Measurements from ENCODE around the gene LCOR. TPM values are rescaled to one million over a fixed set of nuclear protein-coding genes. Genes with fewer than 3 reads are reported as not detected.

The LCOR gene
- total RNA-seq, 3 donors from 2014 or later (not counting 1 experiment from before 2014, with no cell fraction given): 68.5 to 92.4 (median 87.7) TPM

GRCh38 chr10:97023401-97024167, 191.5 kb downstream of the LCOR start:
- DNase-seq: no peak
- TF ChIP-seq CTCF (IDR thresholded peaks at IDR 0.05): no peak
- H3K4me3 Mint-ChIP-seq: no peak overlapping the region
- H3K27me3 Mint-ChIP-seq (ENCODE audit: low read depth in 2 of 2): peaks cover 0 to 2% of the 10 kb centered on the region in 2 donors
- H3K27ac Mint-ChIP-seq: no peak overlapping the region
- Histone ChIP-seq H3K4me3 (ENCODE audit: low read length) (no peak overlapping the region), H3K27ac (ENCODE audit: low read length) (no peak overlapping the region), H3K4me1 (ENCODE audit: control insufficient read depth, insufficient read depth, low read length) (no peaks in the 10 kb centered on the region), H3K27me3 (ENCODE audit: control insufficient read depth, insufficient read depth, low read length) (no peaks in the 10 kb centered on the region), H3K9me3 (ENCODE audit: control insufficient read depth, insufficient read depth, low read length) (no peaks in the 10 kb centered on the region), H3K36me3 (ENCODE audit: control insufficient read depth, insufficient read depth, low read length) (no peaks in the 10 kb centered on the region)
- intact Hi-C loops (cut with micrococcal nuclease): loop anchor here (2.0 kb wide), 2 partner anchors 383 to 627 kb away; no protein-coding TSS in a partner anchor
- no peaks in the 10 kb centered on the region for H3K4me1 Mint-ChIP-seq
- no peaks in the 10 kb centered on the region for H3K9me3 Mint-ChIP-seq
- H3K36me3 Mint-ChIP-seq: no peaks in the 10 kb centered on the region
- no peak for ATAC-seq
- WGBS (ENCODE audit: insufficient coverage): 83% methylated on average over 14 of the region's 14 CpGs

- peaks cover 0 to 2% of the 10 kb centered on the region in 2 donors for H3K27me3 Mint-ChIP-seq (ENCODE audit: low read depth in 2 of 2)
- Histone ChIP-seq H3K27ac (ENCODE audit: low read length) (no peak overlapping the region), H3K27me3 (ENCODE audit: control insufficient read depth, insufficient read depth, low read length) (no peaks in the 10 kb centered on the region), H3K4me1 (ENCODE audit: control insufficient read depth, insufficient read depth, low read length) (no peaks in the 10 kb centered on the region), H3K9me3 (ENCODE audit: control insufficient read depth, insufficient read depth, low read length) (no peaks in the 10 kb centered on the region), H3K4me3 (ENCODE audit: low read length) (no peak overlapping the region), H3K36me3 (ENCODE audit: control insufficient read depth, insufficient read depth, low read length) (no peaks in the 10 kb centered on the region)
- 65% methylated on average over 11 of the region's 13 CpGs for WGBS (ENCODE audit: insufficient coverage)
- intact Hi-C loops (cut with micrococcal nuclease): loop anchor here (1.0 to 2.0 kb wide), 3 partner anchors 259 to 628 kb away; no protein-coding TSS in a partner anchor
- no peak for DNase-seq
- no peak for ATAC-seq
- H3K4me3 Mint-ChIP-seq: no peak overlapping the region
- no peaks in the 10 kb centered on the region for H3K4me1 Mint-ChIP-seq
- H3K9me3 Mint-ChIP-seq: no peaks in the 10 kb centered on the region
- H3K27ac Mint-ChIP-seq: no peak overlapping the region
- no peaks in the 10 kb centered on the region for H3K36me3 Mint-ChIP-seq
- TF ChIP-seq CTCF (IDR thresholded peaks at IDR 0.05): no peak
Measured at GRCh38 chr10:97024168-97025073, 192.3 kb downstream of the LCOR start.

- H3K4me3 Mint-ChIP-seq: no peak overlapping the region
Measured at GRCh38 chr10:97025613-97026242, 193.6 kb downstream of the LCOR start.

More at GRCh38 chr10:97025613-97026242, 193.6 kb downstream of the LCOR start:
- intact Hi-C loops (cut with micrococcal nuclease): loop anchor here (1.0 to 2.0 kb wide), 3 partner anchors 260 to 629 kb away; no protein-coding TSS in a partner anchor
- DNase-seq: peak; percentile 35 to 75
- Mint-ChIP-seq H3K36me3 (no peaks in the 10 kb centered on the region), H3K4me1 (no peaks in the 10 kb centered on the region), H3K27me3 (ENCODE audit: low read depth in 2 of 2) (peaks cover 0 to 2% of the 10 kb centered on the region in 2 donors), H3K27ac (no peak overlapping the region), H3K9me3 (no peaks in the 10 kb centered on the region)
- peak; percentile 73 for TF ChIP-seq CTCF (IDR thresholded peaks at IDR 0.05)
- Histone ChIP-seq H3K4me3 (ENCODE audit: low read length) (no peak overlapping the region), H3K27ac (ENCODE audit: low read length) (no peak overlapping the region), H3K4me1 (ENCODE audit: control insufficient read depth, insufficient read depth, low read length) (no peaks in the 10 kb centered on the region), H3K36me3 (ENCODE audit: control insufficient read depth, insufficient read depth, low read length) (no peaks in the 10 kb centered on the region), H3K9me3 (ENCODE audit: control insufficient read depth, insufficient read depth, low read length) (no peaks in the 10 kb centered on the region), H3K27me3 (ENCODE audit: control insufficient read depth, insufficient read depth, low read length) (no peaks in the 10 kb centered on the region)
- WGBS (ENCODE audit: insufficient coverage): 75% methylated on average over 9 of the region's 9 CpGs
- peak; percentile 64 to 68 (median 66) for ATAC-seq

Measured in natural killer cell (primary cell).